Colonic mucosa (tissue), 4 donors: ENCODE measurements around the gene PGM1. TPM values are rescaled to one million over a fixed set of nuclear protein-coding genes. Genes with fewer than 3 reads are reported as not detected.
"Not testable (repeated sequence)": the region's sequence is repeated elsewhere in the genome, so short reads cannot be mapped to it uniquely, and the experiment has no call there.

ENCODE experiments used
- DNase-seq: peaks from one replicate; pipeline ENCODE4 v3.0.0-alpha.2; 2020
- H3K27ac ChIP-seq: fragments of 200-600 bp; one replicate; pipeline ENCODE4 v1.8.0; 2021
- H3K27me3 ChIP-seq: fragments of 200-600 bp; one replicate; pipeline ENCODE4 v1.8.0; 2021
- H3K36me3 ChIP-seq: fragments of 200-600 bp; one replicate; pipeline ENCODE4 v1.8.0; 2021
- H3K4me1 ChIP-seq: fragments of 200-600 bp; one replicate; pipeline ENCODE4 v1.8.0; 2021; ENCODE audit warnings: mild to moderate bottlenecking
- H3K4me3 ChIP-seq: fragments of 200-600 bp; one replicate; pipeline ENCODE4 v1.8.0; 2021
- H3K9ac ChIP-seq, 2 donors: one replicate each; pipeline ENCODE4 v1.7.0; 2013; ENCODE audit warnings: control low read depth in 2 of 2, low read depth in 2 of 2, low read length in 2 of 2
- H3K9me3 ChIP-seq: fragments of 200-600 bp; one replicate; pipeline ENCODE4 v1.8.0; 2021
- CTCF ChIP-seq: fragments of 200-600 bp; IDR thresholded peaks from one replicate; pipeline ENCODE4 v1.8.0; 2022; ENCODE audit warnings: antibody characterized with exemption, mild to moderate bottlenecking
- intact Hi-C: fragments of 100-400 bp; cut with DNase I; formaldehyde crosslinking; loops from one replicate; pipeline ENCODE4 v1.14.1; 2022
- total RNA-seq, 2 donors: library from RNA; stranded (reverse); fragmentation: NEBNext Ultra II Directional in 1 of 2; extraction: Animal tissue kit (Norgen Biotek cat#: 25700) in 1 of 2; gene quantifications; one replicate each; pipeline ENCODE4 v1.2.1, GENCODE V29; 2021
- donor health status: healthy.
- donor health status: DM: no; HTN: no; CAD: no.
- donor health status: DM: no; HTN: no; CAD: no.

PGM1 gene
- total RNA-seq, 2 donors from 2014 or later, result 104 to 146 TPM

GRCh38 chr1:63569640-63570316 lies 23.4 kb upstream of the PGM1 start:
- Histone ChIP-seq H3K9me3 (no peaks in the 10 kb centered on the region), H3K27ac (no peak overlapping the region), H3K4me3 (no peak overlapping the region), H3K36me3 (no peaks in the 10 kb centered on the region), H3K9ac (no peak overlapping the region), H3K4me1 (no peaks in the 10 kb centered on the region), H3K27me3 (no peaks in the 10 kb centered on the region)
- DNase-seq, result no peak
- TF ChIP-seq CTCF, result no peak
- intact Hi-C loops, result loop anchor here (10.0 kb wide), 1 partner anchor 675 kb away; no protein-coding TSS in a partner anchor

GRCh38 chr1:63572686-63573085 lies 20.5 kb upstream of the PGM1 start:
- intact Hi-C loops, result loop anchor here (10.0 kb wide), 1 partner anchor 672 kb away; no protein-coding TSS in a partner anchor
- not testable (repeated sequence) for H3K4me3 ChIP-seq, H3K9me3 ChIP-seq, H3K36me3 ChIP-seq, H3K27ac ChIP-seq, H3K27me3 ChIP-seq, DNase-seq, H3K4me1 ChIP-seq, H3K9ac ChIP-seq

- H3K27me3 ChIP-seq, H3K9me3 ChIP-seq, H3K4me3 ChIP-seq, H3K36me3 ChIP-seq, H3K9ac ChIP-seq, DNase-seq, H3K4me1 ChIP-seq, H3K27ac ChIP-seq: not testable (repeated sequence)
- intact Hi-C loops, result loop anchor here (10.0 kb wide), 1 partner anchor 671 kb away; no protein-coding TSS in a partner anchor
Measured at GRCh38 chr1:63574203-63574796, 18.9 kb upstream of the PGM1 start.

- TF ChIP-seq CTCF, result peak; percentile 82
- intact Hi-C loops, result loop anchor here (10.0 kb wide), 1 partner anchor 669 kb away; no protein-coding TSS in a partner anchor
- DNase-seq, result no peak
- H3K27ac ChIP-seq, result no peak overlapping the region
- H3K27me3 ChIP-seq, result no peaks in the 10 kb centered on the region
- no peaks in the 10 kb centered on the region for H3K36me3 ChIP-seq
- no peak overlapping the region for H3K4me3 ChIP-seq
- H3K9me3 ChIP-seq, result no peaks in the 10 kb centered on the region
- H3K4me1 ChIP-seq, result no peaks in the 10 kb centered on the region
- H3K9ac ChIP-seq, result no peak overlapping the region
Measured at GRCh38 chr1:63575340-63575826, 17.8 kb upstream of the PGM1 start.

- H3K36me3 ChIP-seq, H3K9me3 ChIP-seq, H3K4me1 ChIP-seq, H3K9ac ChIP-seq, H3K27me3 ChIP-seq, intact Hi-C loops, DNase-seq, H3K27ac ChIP-seq, H3K4me3 ChIP-seq: not testable (repeated sequence)
Measured at GRCh38 chr1:63586326-63586725, 6.9 kb upstream of the PGM1 start.

- no peak overlapping the region for H3K4me3 ChIP-seq
- no peaks in the 10 kb centered on the region for H3K27me3 ChIP-seq
- TF ChIP-seq CTCF, result no peak
- H3K36me3 ChIP-seq, result no peaks in the 10 kb centered on the region
- no peak overlapping the region for H3K9ac ChIP-seq
- H3K27ac ChIP-seq, result peak overlapping the region; percentile 35
- no peaks in the 10 kb centered on the region for H3K4me1 ChIP-seq
- intact Hi-C loops, result no loop called here
- no peaks in the 10 kb centered on the region for H3K9me3 ChIP-seq
- no peak for DNase-seq
Measured at GRCh38 chr1:63590166-63590560, 3.0 kb upstream of the PGM1 start.
